ENCODE results near the gene ZBTB45.

The ZBTB45 gene

GRCh38 chr19:58549664-58550361 lies 30.2 kb upstream of the ZBTB45 start (continued):
- TF ChIP-seq, protein P1, sequence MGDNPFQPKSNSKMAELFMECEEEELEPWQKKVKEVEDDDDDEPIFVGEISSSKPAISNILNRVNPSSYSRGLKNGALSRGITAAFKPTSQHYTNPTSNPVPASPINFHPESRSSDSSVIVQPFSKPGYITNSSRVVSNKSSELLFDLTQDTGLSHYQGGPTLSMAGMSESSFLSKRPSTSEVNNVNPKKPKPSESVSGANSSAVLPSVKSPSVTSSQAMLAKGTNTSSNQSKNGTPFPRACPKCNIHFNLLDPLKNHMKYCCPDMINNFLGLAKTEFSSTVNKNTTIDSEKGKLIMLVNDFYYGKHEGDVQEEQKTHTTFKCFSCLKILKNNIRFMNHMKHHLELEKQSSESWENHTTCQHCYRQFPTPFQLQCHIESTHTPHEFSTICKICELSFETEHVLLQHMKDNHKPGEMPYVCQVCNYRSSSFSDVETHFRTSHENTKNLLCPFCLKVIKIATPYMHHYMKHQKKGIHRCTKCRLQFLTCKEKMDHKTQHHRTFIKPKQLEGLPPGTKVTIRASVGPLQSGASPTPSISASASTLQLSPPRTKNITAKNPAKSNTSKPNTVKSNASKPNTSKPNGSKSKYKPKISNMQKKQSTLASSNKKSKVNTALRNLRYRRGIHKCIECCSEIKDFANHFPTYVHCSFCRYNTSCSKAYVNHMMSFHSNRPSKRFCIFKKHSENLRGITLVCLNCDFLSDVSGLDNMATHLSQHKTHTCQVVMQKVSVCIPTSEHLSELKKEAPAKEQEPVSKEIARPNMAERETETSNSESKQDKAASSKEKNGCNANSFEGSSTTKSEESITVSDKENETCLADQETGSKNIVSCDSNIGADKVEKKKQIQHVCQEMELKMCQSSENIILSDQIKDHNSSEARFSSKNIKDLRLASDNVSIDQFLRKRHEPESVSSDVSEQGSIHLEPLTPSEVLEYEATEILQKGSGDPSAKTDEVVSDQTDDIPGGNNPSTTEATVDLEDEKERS (tag by site-specific recombination; IDR thresholded peaks at IDR 0.05), result no peak
- TF ChIP-seq MYNN (tag by site-specific recombination; IDR thresholded peaks at IDR 0.05; ENCODE audit: borderline replicate concordance), result no peak
- no peak for TF ChIP-seq ZNF404 (tag by site-specific recombination; IDR thresholded peaks at IDR 0.05)

- H3K4me1 ChIP-seq (ENCODE audit: control insufficient read depth, insufficient read depth, low read length), result peaks cover 15% of the 10 kb centered on the region
- ChIA-PET CTCF (no interaction called here), POLR2A (interaction anchor here (0.7 to 2.4 kb wide), 3 partner anchors 10 to 29 kb away, joined by 3 to 7 read pairs (median 4); partner anchors contain the start of genes UBE2M and ZBTB45)
- H3K9me3 ChIP-seq (ENCODE audit: control insufficient read depth, insufficient read depth, low read depth, low read length), result no peaks in the 10 kb centered on the region
- no peak overlapping the region for H3K4me3 ChIP-seq (ENCODE audit: low read depth, low read length)
- no peak overlapping the region for H3K27ac ChIP-seq (ENCODE audit: extremely low read depth, low read depth, low read length)
- TF ChIP-seq ZNF561 (tag by site-specific recombination; IDR thresholded peaks at IDR 0.05; ENCODE audit: borderline replicate concordance), result no peak
- no peak for TF ChIP-seq SP7 (tag by site-specific recombination; IDR thresholded peaks at IDR 0.05)
- TF ChIP-seq ZNF513 (tag by site-specific recombination; IDR thresholded peaks at IDR 0.05), result no peak
- peaks cover 40 to 89% of the 10 kb centered on the region in 2 experiments for H3K36me3 ChIP-seq (ENCODE audit: control insufficient read depth in 2 of 2, insufficient read depth in 1 of 2, low read length in 2 of 2)
Measured at GRCh38 chr19:58548859-58549663, 29.5 kb upstream of the ZBTB45 start.

DNA sequence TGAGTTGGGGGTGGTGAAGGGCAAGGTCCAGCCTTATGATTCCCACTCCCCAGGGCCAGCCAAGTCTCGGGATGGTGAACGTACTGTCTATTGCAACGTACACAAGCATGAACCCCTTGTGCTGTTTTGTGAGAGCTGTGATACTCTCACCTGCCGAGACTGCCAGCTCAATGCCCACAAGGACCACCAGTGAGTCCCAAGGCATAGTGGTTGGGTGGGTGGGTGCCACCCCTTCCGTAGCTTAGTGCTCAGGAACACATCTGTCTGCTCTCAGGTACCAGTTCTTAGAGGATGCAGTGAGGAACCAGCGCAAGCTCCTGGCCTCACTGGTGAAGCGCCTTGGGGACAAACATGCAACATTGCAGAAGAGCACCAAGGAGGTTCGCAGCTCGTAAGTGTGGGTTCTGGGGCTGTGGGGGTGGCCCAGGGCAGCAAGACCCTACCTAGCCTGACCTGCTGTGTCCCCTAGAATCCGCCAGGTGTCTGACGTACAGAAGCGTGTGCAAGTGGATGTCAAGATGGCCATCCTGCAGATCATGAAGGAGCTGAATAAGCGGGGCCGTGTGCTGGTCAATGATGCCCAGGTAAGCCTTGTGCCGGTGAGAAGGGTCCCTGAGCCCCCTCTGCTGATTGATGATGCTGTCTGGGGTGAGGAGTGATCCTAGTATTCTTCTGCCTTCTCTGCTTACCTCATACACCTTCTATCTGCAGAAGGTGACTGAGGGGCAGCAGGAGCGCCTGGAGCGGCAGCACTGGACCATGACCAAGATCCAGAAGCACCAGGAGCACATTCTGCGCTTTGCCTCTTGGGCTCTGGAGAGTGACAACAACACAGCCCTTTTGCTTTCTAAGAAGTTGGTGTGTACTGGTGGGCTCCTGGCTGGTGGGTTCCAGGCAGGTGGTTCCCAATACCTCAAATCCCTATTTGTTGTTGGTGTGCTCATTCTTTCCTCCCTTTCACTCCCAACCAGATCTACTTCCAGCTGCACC lies 28.0 kb upstream of the ZBTB45 start:
- Histone ChIP-seq H3K4me3 (ENCODE audit: low read depth, low read length) (peak overlapping the region; percentile 7; the same call in 1 of the 2 replicates), H3K9me3 (ENCODE audit: control insufficient read depth, insufficient read depth, low read depth, low read length) (no peaks in the 10 kb centered on the region), H3K36me3 (ENCODE audit: control insufficient read depth in 2 of 2, insufficient read depth in 1 of 2, low read length in 2 of 2) (peaks cover 31 to 78% of the 10 kb centered on the region in 2 experiments), H3K4me1 (ENCODE audit: control insufficient read depth, insufficient read depth, low read length) (peaks cover 13% of the 10 kb centered on the region), H3K27ac (ENCODE audit: extremely low read depth, low read depth, low read length) (peak overlapping the region; percentile 42; the same call in 1 of the 2 replicates)
- no peak for TF ChIP-seq ZNF24 (tag by site-specific recombination; IDR thresholded peaks at IDR 0.05)
- TF ChIP-seq HOXA7 (CRISPR knock-in tag; IDR thresholded peaks at IDR 0.05; ENCODE audit: borderline replicate concordance), result no peak
- TF ChIP-seq ZNF121 (tag by site-specific recombination; IDR thresholded peaks at IDR 0.05), result peak; percentile 28; the same call in 1 of the 2 replicates
- ChIA-PET CTCF (interaction anchor here (1.1 to 1.7 kb wide), 2 partner anchors 25 to 28 kb away, joined by 3 to 9 read pairs; partner anchors contain the start of gene ZBTB45), POLR2A (interaction anchor here (2.4 to 4.4 kb wide), 2 partner anchors 11 to 28 kb away, joined by 7 to 62 read pairs; partner anchors contain the start of genes UBE2M and ZBTB45)
